GM12874 (cell line): Measurements from ENCODE around the gene HDAC9.

Source experiments
- TF ChIP-seq, protein P1 (sequence below): IDR thresholded peaks from 2 replicates; pipeline ENCODE4 v1.5.1; 2011; ENCODE audit warnings: low read depth, mild to moderate bottlenecking, control low read depth, low read length, moderate library complexity; ENCODE audit not compliant: insufficient read depth

The HDAC9 gene

DNA sequence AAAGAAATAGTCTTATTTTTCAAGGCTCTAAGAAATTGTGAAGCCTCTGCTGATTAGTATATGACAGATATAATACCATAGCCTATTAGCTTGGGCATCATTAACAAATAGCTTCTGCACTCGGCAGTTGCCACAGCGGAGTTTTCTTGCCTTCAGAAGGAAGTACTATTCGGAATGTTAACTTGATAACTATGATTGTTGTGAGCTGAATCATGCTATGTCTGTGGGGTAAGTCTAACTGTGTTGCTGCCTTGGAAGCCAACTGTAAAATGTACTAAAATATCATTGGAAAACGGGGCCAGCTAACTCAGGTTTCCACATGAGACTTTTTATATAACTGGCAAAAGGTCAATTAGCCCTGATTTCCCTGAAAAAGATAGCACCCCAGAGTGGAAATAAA, 528.7 kb downstream of the HDAC9 start:
- TF ChIP-seq, protein P1, sequence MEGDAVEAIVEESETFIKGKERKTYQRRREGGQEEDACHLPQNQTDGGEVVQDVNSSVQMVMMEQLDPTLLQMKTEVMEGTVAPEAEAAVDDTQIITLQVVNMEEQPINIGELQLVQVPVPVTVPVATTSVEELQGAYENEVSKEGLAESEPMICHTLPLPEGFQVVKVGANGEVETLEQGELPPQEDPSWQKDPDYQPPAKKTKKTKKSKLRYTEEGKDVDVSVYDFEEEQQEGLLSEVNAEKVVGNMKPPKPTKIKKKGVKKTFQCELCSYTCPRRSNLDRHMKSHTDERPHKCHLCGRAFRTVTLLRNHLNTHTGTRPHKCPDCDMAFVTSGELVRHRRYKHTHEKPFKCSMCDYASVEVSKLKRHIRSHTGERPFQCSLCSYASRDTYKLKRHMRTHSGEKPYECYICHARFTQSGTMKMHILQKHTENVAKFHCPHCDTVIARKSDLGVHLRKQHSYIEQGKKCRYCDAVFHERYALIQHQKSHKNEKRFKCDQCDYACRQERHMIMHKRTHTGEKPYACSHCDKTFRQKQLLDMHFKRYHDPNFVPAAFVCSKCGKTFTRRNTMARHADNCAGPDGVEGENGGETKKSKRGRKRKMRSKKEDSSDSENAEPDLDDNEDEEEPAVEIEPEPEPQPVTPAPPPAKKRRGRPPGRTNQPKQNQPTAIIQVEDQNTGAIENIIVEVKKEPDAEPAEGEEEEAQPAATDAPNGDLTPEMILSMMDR = no peak

DNA sequence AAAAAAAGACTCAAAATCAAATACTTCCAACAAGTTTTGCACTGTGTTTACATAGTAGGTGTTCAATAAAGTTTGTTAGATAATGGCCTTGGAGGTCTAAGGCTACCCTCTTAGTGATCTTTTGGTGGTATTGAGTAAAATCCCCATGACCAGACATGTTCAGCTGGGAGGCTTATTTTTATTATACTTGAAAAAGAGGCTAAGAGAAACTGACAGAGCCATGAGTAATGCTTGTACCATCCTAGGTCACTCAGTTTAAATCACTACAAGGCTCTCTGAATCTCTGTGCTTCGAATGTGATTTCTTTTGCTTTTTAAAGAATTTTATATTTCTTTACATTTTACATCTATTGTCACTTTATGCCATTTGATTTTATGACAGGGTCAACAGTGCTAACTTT, 531.3 kb downstream of the HDAC9 start:
- TF ChIP-seq, protein P1 = no peak

DNA sequence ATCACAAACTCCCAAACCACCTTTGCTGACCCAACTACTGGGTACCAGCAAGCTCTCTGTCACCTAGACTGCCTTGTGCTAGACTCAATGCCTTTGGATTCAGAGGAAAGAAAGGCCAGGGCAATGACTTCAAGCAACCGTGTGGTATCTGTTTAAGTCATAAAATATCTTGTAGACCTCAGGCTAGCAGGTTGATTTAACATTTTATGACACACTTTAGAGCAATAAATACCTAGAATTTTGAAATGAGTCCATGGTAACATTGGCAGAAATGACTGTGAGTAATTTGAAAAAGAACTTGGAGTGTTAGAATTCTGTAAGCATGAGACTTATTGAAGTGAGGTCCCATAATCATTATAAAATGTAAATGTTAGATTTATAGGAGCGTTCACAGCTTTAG, 534.7 kb downstream of the HDAC9 start:
- TF ChIP-seq, protein P1 = no peak

DNA sequence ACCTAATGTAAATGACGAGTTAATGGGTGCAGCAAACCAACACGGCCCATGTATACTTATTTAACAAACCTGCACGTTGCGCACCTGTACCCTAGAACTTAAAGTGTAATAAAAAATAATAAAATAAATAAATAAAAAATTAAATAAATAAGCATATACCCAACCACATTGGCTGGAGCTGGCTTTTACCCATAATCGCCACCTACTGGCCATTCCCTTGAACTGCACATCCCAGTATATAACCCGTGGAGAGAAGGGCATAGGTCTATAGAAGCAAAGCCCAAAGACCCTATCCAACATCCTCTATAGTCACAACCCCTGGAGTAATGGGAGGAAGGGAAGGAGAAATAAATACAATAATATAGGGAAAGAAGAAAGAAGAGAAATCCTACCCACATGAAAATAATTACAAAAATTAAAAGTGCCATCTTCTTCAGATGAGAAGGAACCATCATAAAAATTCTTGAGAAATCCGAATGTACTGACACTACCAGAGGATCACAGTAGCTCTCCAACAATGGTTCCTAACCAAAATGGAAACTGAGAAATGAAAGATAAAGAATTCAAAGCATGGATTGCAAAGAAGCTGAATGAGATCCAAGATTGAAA, 556.3 kb downstream of the HDAC9 start:
- TF ChIP-seq, protein P1 = peak; percentile 71
